Activated T-cell treated with anti-CD3 and anti-CD28 coated beads, Interleukin-2, amount 50 U/mL, for 4 hours (primary cell): ENCODE data around the gene TATDN2. TPM values are rescaled to one million over a fixed set of nuclear protein-coding genes. Genes with fewer than 3 reads are reported as not detected.
A peak's percentile ranks its signal among the peaks of the same experiment; 100 is the strongest.

Experiments
- ATAC-seq, 2 donors: fragments of 200-7000 bp; cut with Tn5 transposase; one replicate each; pipeline ENCODE4 v1.10.0; 2021
- DNase-seq: peaks from one replicate; pipeline ENCODE4 v3.0.0-alpha.2; 2020
- H3K27me3 Mint-ChIP-seq: one replicate; pipeline ENCODE4 v1.8.0; 2021; ENCODE audit warnings: low read depth, mixed read lengths
- H3K36me3 Mint-ChIP-seq: one replicate; pipeline ENCODE4 v1.8.0; 2022; ENCODE audit warnings: mixed read lengths; ENCODE audit not compliant: insufficient read depth
- H3K4me1 Mint-ChIP-seq: one replicate; pipeline ENCODE4 v1.8.0; 2021; ENCODE audit warnings: low read depth, mixed read lengths
- H3K4me3 Mint-ChIP-seq: one replicate; pipeline ENCODE4 v1.8.0; 2021; ENCODE audit warnings: mild to moderate bottlenecking, moderate library complexity, mixed read lengths
- H3K9me3 Mint-ChIP-seq: one replicate; pipeline ENCODE4 v1.8.0; 2021; ENCODE audit warnings: mixed read lengths
- total RNA-seq, 3 donors: library from RNA; stranded (reverse); gene quantifications; one replicate each; pipeline ENCODE4 v1.2.1, GENCODE V29; 2021

Gene TATDN2
- total RNA-seq, 3 donors from 2014 or later: 66.5 to 70.2 (median 66.5) TPM

DNA sequence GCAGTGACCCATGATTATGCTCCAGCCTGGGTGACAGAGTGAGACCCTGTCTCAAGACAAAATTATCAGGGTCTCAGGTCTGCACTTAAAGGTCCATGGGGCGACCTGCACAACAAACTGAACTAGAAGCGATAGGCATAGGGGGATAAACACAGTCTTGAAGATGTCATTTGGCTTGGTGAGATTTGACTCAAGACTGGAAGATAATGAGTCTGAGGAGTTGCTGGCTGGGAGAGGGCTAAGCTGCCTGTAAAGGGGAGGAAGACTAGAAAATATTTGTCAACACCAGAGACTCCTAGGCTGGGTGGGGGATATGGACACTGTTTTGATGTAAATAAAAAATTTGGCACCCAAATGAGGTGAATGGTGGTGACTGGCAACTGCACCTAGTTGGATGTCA is 24.7 kb downstream of the TATDN2 start:
- DNase-seq: no peak
- H3K9me3 Mint-ChIP-seq: no peaks in the 10 kb centered on the region
- H3K4me1 Mint-ChIP-seq: peaks cover 50% of the 10 kb centered on the region
- H3K36me3 Mint-ChIP-seq: peaks cover 44% of the 10 kb centered on the region
- peak overlapping the region; percentile 46 for H3K4me3 Mint-ChIP-seq
- ATAC-seq: no peak
- no peaks in the 10 kb centered on the region for H3K27me3 Mint-ChIP-seq

DNA sequence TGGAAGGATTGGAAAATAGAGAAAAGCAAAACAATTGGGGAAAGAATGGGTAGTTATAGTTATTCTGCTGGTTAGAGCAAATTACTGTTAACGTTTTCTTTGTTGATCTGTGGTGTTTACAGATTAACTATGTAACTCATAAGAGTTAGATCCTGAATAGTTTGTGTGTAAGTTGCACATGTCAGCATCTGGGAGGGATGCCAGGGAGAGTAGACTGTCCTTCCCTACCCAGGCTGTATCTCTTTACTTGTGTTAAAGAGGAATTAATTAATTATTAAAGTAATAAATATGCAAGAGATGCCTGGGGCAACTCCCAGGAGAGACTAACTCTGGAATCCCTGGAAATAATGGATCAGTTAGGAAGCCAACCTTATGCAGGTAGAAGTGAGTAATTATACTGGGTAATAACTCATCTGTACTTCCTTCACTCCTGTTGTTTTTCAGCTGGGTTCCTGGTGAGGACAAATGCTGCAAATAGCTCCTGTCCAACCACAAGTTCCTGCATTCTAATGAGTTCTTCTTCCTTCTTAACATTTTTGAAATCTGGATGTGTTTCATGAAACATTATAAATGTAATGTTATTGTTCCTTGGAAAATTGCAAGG is 25.5 kb downstream of the TATDN2 start:
- DNase-seq (no peak), ATAC-seq (no peak)
- H3K36me3 Mint-ChIP-seq: peaks cover 42% of the 10 kb centered on the region
- H3K27me3 Mint-ChIP-seq: no peaks in the 10 kb centered on the region
- peaks cover 47% of the 10 kb centered on the region for H3K4me1 Mint-ChIP-seq
- H3K4me3 Mint-ChIP-seq: peak overlapping the region; percentile 46
- H3K9me3 Mint-ChIP-seq: no peaks in the 10 kb centered on the region

DNA sequence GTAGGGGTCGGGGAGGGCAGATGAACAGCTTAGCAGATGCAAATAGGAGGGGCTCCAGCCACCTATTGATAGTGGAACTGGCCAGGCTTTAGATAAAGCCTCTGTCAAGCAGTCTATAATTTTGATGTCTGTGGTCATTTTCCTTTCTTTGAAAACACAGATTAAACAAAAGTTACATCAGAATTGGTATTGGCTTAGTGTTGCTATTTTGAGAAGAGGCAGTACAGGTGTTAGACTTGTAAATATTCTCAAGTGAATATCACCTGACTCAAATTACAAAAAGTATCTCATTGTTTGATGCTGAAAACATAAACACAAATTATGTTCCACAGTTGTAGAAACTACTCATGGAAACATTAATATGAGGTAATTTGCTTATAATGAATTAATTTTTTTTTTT is 26.3 kb downstream of the TATDN2 start:
- ATAC-seq (no peak), DNase-seq (no peak)
- no peak overlapping the region for H3K4me3 Mint-ChIP-seq
- H3K9me3 Mint-ChIP-seq: no peaks in the 10 kb centered on the region
- peaks cover 47% of the 10 kb centered on the region for H3K4me1 Mint-ChIP-seq
- H3K27me3 Mint-ChIP-seq: no peaks in the 10 kb centered on the region
- peaks cover 44% of the 10 kb centered on the region for H3K36me3 Mint-ChIP-seq

GRCh38 chr3:10277115-10277625 is 28.9 kb downstream of the TATDN2 start:
- Mint-ChIP-seq H3K9me3 (no peaks in the 10 kb centered on the region), H3K4me3 (no peak overlapping the region), H3K4me1 (peaks cover 43% of the 10 kb centered on the region), H3K36me3 (peaks cover 46% of the 10 kb centered on the region), H3K27me3 (no peaks in the 10 kb centered on the region)
- ATAC-seq (no peak), DNase-seq (no peak)

GRCh38 chr3:10278501-10278900 is 30.2 kb downstream of the TATDN2 start:
- H3K4me1 Mint-ChIP-seq: peaks cover 42% of the 10 kb centered on the region
- H3K36me3 Mint-ChIP-seq: peaks cover 39% of the 10 kb centered on the region
- H3K27me3 Mint-ChIP-seq: no peaks in the 10 kb centered on the region
- no peak overlapping the region for H3K4me3 Mint-ChIP-seq
- DNase-seq (no peak), ATAC-seq (no peak)
- no peaks in the 10 kb centered on the region for H3K9me3 Mint-ChIP-seq

DNA sequence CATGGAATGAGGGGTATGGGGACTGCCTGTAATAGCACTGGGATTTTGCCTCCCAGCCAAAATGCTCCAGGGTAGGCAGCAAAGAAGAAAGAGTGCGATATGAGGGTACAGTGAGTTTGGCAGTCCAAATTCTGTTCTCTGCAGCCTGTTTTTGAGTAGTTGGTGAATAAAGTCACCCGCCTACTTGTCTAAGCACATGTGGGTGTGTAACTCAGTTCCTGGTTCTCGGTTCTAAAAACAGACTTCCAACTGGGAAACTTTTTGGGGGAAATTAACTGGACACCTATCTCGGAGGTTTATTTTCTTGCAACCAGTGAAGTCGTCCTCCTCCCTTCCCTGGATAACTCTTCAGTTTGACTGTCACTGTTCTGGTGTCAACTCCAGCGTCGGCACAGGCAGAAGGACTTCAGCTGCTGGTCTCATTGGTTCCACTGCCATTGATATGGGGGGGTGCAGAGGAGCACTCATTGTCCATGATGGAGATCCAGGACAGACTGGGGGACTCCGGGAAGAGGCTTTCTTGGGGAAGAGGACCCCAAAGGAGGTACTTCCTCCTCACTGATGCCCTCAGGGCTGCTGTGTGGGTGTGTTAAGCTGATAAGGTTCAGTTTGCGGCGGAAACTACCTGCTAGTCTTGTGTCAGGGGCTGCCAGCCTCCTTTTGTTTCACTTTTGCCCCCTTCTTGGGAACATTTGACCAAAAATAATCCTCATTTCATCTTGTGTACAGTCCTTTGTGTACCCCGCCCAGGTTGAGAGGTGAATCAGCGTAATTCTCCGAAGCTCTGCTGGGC is 31.3 kb downstream of the TATDN2 start:
- Mint-ChIP-seq H3K4me1 (peaks cover 43% of the 10 kb centered on the region), H3K36me3 (peaks cover 40% of the 10 kb centered on the region), H3K4me3 (no peak overlapping the region), H3K9me3 (no peaks in the 10 kb centered on the region), H3K27me3 (no peaks in the 10 kb centered on the region)
- no peak for DNase-seq
- no peak for ATAC-seq

- H3K27me3 Mint-ChIP-seq: no peaks in the 10 kb centered on the region
- no peak overlapping the region for H3K4me3 Mint-ChIP-seq
- peaks cover 48% of the 10 kb centered on the region for H3K4me1 Mint-ChIP-seq
- no peaks in the 10 kb centered on the region for H3K9me3 Mint-ChIP-seq
- ATAC-seq: peak; percentile 21 to 33
- no peak for DNase-seq
- H3K36me3 Mint-ChIP-seq: peaks cover 40% of the 10 kb centered on the region
These were observed 31.9 kb downstream of the TATDN2 start for GRCh38 chr3:10280177-10280529.

DNA sequence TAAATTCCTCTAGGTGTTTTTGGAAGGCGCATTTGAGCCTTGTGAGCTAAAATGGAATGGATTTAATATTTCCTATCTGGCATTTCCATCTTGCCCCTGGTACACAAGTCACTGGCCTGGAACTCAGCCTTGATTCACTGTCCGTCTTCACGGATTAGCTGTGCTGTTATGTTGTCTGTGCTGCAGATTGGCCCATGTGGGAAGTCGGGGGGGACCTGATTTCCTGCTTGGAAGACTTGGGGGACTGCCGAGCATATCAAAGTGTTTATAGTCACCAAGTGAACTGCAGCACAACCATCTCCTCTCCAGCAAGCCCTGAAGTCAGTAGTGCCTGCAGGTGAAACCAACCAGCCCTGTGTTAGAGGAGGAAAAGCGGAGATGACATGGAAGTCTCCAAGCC is 32.3 kb downstream of the TATDN2 start:
- H3K36me3 Mint-ChIP-seq: peaks cover 40% of the 10 kb centered on the region
- ATAC-seq (no peak), DNase-seq (no peak)
- peaks cover 49% of the 10 kb centered on the region for H3K4me1 Mint-ChIP-seq
- H3K4me3 Mint-ChIP-seq: no peak overlapping the region
- H3K9me3 Mint-ChIP-seq: no peaks in the 10 kb centered on the region
- no peaks in the 10 kb centered on the region for H3K27me3 Mint-ChIP-seq

DNA sequence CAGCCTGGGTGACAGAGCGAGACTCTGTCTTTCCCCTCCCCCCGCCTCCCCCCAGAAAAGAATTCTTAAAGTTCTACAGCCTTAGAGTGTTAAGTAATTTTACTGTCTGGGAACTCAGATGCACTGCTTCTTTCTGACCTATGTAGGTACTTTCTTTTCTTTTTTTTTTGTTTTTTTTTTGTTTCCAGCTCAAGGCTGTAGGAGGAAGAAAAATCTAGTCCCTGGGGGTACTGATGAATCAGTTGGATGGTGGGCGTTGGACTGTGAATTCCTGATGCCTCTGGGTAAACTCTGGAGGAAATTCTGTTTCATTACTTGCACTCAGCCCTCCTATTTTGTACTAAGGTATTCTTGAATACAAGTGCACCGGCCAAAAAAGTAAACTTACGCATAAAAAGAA is 33.7 kb downstream of the TATDN2 start:
- no peaks in the 10 kb centered on the region for H3K9me3 Mint-ChIP-seq
- DNase-seq (no peak), ATAC-seq (no peak)
- H3K4me3 Mint-ChIP-seq: no peak overlapping the region
- H3K27me3 Mint-ChIP-seq: no peaks in the 10 kb centered on the region
- H3K36me3 Mint-ChIP-seq: peaks cover 44% of the 10 kb centered on the region
- peaks cover 51% of the 10 kb centered on the region for H3K4me1 Mint-ChIP-seq

GRCh38 chr3:10283638-10284037 is 35.4 kb downstream of the TATDN2 start:
- no peak for DNase-seq
- H3K4me1 Mint-ChIP-seq: peaks cover 49% of the 10 kb centered on the region

GRCh38 chr3:10284496-10284895 is 36.2 kb downstream of the TATDN2 start:
- Mint-ChIP-seq H3K27me3 (no peaks in the 10 kb centered on the region), H3K36me3 (peaks cover 31% of the 10 kb centered on the region), H3K4me3 (no peak overlapping the region), H3K4me1 (peaks cover 46% of the 10 kb centered on the region), H3K9me3 (no peaks in the 10 kb centered on the region)
- peak; percentile 37 for DNase-seq
- ATAC-seq: peak; percentile 55 to 62

More at GRCh38 chr3:10283638-10284037, 35.4 kb downstream of the TATDN2 start:
- H3K9me3 Mint-ChIP-seq: no peaks in the 10 kb centered on the region
- H3K27me3 Mint-ChIP-seq: no peaks in the 10 kb centered on the region
- no peak for ATAC-seq
- H3K4me3 Mint-ChIP-seq: no peak overlapping the region
- peaks cover 35% of the 10 kb centered on the region for H3K36me3 Mint-ChIP-seq

DNA sequence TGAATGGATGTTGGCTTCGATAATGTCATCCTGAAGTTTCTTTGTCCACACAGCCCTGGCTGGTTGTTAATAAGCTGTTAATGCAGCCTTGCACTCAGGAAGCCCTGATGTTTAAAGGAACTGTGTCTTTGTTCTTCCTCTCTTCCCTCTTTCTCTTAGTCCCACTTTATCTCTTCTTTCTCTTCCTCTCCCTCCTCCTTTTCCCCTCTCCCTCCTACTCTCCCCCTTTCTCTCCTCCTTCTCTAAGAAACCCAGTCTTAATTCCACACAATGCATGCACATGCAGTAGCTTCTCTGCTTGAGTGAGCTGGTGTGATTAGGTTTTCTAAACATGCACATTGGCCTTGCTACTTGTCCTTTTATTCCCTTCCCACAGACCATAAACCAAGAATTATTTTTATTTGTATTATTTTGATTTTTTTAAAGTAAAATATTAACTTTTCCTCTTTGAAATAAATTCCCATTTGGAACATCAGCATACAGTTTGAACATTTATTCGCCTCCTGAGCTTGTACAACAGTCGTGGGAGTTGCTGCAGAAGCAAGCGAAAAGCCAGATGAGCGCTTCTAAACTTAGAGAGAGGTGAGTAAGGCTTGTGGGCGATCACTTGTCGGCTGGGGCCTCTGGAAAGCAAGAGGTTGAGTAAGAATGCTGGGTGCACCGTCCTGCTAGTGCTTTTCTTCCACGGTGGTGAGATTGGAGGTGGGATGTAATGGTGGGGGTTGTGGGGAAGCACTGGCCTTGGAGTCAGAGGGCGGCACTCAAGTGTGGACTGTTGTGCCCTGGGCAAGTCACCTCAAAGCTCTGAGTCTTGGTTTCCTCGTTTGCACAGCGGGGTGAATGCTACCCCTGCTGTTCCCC is 37.2 kb downstream of the TATDN2 start:
- peaks cover 22% of the 10 kb centered on the region for H3K36me3 Mint-ChIP-seq
- H3K4me3 Mint-ChIP-seq: no peak overlapping the region
- peak; percentile 29 to 34 for ATAC-seq
- H3K27me3 Mint-ChIP-seq: no peaks in the 10 kb centered on the region
- H3K9me3 Mint-ChIP-seq: no peaks in the 10 kb centered on the region
- peaks cover 39% of the 10 kb centered on the region for H3K4me1 Mint-ChIP-seq
- no peak for DNase-seq

DNA sequence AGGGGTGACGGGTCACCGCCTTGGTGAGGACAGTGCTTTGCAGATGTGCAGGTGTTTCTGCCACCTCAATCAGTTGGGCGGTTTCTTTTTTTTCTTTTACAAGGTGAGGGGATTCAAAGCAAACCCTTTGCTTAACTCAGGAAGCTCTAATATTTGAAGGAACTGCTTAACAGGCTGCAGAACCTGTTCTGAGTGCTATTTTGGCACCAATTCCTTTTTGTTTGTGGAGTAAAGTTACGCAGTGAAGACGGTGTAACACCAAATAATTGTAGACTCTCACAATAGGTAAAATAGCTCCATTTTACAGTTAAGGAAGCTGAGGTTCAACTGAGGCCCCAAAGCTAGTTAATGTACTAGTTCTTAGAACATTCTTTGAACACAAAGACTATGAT is 37.9 kb downstream of the TATDN2 start:
- H3K9me3 Mint-ChIP-seq: no peaks in the 10 kb centered on the region
- H3K27me3 Mint-ChIP-seq: no peaks in the 10 kb centered on the region
- DNase-seq: no peak
- no peak overlapping the region for H3K4me3 Mint-ChIP-seq
- ATAC-seq: no peak
- peaks cover 20% of the 10 kb centered on the region for H3K36me3 Mint-ChIP-seq
- peaks cover 37% of the 10 kb centered on the region for H3K4me1 Mint-ChIP-seq

- Mint-ChIP-seq H3K27me3 (no peaks in the 10 kb centered on the region), H3K36me3 (peaks cover 22% of the 10 kb centered on the region), H3K4me3 (no peak overlapping the region), H3K4me1 (peaks cover 38% of the 10 kb centered on the region), H3K9me3 (no peaks in the 10 kb centered on the region)
- peak; percentile 33 for DNase-seq
- ATAC-seq: peak in 1 of 2 donors; percentile 41
These were observed 38.5 kb downstream of the TATDN2 start for GRCh38 chr3:10286596-10287295.
